Activated CD4-positive, alpha-beta T cell treated with anti-CD3 and anti-CD28 coated beads for 1 hour (primary cell): Measurements from ENCODE around the gene RNMT.
"Not testable (repeated sequence)": the region's sequence is repeated elsewhere in the genome, so short reads cannot be mapped to it uniquely, and the experiment has no call there.

Experiments used
- DNase-seq: peaks from one replicate; pipeline ENCODE4 v3.0.0-alpha.2; 2020

RNMT gene

DNA sequence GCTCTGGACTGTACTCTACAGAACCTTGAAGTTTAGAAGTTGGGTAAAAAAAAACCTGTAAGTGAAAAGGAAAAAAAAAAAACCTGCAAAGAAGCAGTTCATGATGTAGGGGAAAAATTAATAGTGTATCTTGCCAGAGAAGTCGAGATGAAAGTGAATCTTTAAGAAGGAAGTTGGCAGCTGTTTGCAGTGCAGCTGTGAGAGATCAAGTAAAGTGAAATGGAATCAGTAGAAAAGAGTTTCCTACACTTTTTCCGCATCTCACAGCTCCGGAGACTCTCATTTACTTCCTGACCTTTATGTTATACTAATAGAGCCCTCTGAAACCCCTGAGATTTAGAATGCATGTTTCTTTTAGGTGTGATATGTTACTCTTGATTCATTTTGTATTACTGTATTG, 19.2 kb downstream of the RNMT start:
- no peak for DNase-seq

DNA sequence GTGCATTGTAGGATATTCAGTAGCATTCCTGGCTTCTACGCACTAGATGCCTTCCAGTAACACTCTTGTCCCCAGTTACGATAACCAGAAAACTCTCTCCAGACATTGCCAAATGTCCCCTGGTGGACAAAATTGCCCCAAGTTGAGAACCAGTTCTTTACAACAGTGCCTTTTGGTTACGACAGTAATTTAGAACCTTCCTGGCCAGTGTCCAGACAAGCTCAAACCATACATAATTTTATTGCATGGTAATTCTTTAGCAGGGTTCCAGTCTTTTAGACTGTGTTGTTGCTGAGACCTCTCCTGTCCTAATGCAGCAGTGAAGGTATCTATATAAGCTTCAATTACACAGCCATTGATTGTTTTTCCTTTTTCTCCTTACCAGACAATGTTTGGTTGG, 20.2 kb downstream of the RNMT start:
- no peak for DNase-seq

GRCh38 chr18:13751599-13751998, 25.1 kb downstream of the RNMT start:
- DNase-seq: not testable (repeated sequence)

DNA sequence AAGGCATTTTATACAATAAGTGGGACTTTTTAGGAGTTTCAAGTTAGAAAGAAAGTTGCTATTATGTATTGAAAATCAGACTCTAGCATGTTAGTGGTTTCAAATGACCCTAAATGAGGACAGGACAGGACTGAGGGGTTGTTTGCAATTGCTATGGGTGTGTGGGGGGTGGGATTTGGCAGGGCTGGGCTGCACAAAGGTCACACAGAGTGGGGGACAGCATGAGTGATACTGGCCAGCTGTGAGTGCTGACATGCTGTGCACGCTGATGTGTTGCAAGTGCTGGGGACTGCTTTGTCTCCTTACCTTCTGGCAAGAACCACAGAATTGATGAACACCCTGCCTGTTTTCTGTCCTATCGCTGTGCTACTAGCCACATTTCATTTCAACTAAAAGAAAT, 29.8 kb downstream of the RNMT start:
- DNase-seq: no peak

DNA sequence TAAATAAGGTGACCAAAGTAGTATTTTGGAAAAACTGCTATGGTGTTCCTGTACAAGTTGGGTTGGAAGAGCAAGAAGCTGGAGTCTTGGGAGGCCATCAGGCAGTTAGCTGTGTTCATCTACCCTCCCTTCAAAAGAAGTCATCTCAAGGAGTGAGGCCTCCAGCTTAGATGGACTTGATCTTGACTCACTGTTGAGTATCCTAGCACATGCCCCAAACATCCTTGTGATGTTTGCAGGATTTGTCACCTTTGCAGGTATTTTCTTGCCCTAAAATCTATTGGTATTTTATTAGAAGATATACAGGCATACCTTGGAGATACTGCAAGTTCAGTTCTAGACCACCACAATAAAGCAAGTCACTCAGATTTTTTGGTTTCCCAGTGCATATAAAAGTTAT, 30.2 kb downstream of the RNMT start:
- DNase-seq: no peak

DNA sequence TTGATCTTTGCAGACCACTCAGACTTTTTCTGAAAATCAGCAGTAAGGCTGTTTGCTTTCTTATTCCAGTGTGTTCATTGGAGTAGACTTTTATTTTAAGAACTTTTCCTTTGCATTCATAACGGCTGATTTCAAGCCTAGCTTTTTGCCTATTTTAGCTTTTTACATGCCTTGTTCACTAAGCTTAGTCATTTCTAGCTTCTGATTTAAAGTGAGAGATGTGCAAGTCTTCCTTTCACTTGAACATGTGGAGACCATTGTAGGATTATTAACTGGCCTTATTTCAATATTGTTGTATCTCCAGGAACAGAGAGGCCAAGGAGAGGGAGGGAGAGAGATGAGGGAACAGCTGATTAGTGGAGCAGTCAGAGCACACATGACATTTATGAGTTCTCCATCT, 32.1 kb downstream of the RNMT start:
- DNase-seq: no peak

DNA sequence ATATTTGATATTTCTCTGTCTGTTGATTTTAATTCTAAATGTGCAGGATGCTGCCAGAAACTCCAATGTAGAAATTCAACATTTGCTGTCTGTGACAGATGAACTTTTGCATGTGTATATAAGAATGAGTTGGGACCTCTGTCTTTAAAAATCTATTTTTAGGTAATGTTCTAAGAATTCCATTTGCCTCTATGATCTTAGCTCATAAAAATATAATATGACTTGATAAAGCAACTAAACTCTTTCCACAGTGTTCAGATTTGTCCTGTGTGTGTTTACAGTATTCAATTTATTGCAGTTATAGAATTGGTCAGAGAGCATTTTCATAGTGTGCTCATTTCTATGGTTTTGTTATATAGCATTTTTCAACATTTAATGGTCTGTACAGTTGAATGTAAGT, 33.6 kb downstream of the RNMT start:
- no peak for DNase-seq

DNA sequence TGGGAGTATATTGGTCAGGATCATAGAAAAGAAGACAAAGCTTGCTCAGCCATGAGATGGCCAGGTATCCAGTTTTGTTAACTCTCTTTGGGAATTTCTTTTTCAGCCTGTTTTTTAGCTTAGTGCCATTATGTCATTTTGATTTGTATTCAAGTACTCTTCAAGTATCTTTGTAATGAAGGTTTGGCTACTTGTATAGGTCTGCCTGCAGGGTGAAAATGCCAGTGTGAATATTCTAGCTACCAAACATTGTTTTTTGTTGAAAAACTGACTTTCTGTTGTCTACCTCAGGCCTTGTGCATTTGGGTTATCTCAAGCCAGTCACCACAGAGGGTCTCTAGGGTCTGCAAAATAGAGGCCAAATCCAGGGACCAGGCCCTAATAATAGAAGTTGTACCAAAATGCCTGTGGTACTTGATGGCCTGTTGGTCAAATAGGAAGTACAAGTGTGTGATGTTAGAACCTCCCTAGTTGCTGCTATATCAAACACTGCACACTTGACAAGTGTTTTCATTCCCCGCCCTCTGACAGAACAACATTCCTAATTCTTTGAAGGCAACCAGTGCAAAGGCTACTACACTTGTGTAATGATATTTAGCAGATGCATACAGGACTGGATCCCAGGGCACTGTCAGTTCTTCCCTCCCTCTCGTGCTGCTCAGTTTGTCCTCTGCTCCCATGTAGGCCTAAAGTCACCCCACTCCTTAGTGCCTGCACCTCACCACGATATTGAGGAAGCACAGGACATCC, 36.4 kb downstream of the RNMT start:
- no peak for DNase-seq

DNA sequence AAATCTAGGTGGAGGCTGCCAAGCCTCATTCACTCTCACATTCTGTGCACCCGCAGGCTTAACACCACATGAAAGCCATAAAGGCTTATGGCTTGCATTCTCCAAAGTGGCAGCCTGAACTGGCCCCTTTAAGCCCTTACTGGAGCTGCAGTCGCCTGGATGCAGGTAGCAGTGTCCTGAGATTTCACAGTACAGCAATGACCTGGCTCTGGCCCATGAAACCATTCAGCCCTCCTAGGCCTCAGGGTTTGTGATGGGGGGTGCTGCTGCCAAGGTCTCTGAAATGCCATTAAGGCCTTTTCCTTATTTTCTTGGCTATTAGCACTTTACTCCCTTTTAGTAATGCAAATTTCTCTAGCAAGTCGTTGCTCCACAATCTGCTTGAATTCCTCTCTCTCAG, 48.6 kb downstream of the RNMT start:
- DNase-seq: no peak

- DNase-seq: no peak
Measured at GRCh38 chr18:13791181-13791580, 64.7 kb downstream of the RNMT start.

DNA sequence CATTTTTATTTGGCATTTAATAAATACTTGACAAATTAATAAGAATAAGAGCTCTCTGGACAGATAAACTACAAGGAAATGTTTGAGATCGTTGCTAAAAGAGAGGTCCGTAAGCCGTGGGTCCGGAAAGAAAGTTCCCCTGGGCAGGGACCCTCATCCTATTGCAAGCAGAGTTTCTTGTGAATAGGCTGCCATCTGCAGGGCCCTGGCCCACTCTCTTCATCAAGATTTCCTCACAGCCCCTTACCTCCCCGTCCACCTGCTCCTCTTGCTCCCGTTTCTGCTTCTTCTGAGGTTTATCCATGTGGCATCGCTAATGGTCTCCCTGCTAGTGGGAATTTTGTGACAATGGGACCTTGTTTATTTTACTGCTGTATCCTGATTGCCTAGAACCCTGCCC, 67.3 kb downstream of the RNMT start:
- no peak for DNase-seq

GRCh38 chr18:13796515-13796914, 70.0 kb downstream of the RNMT start:
- no peak for DNase-seq

DNA sequence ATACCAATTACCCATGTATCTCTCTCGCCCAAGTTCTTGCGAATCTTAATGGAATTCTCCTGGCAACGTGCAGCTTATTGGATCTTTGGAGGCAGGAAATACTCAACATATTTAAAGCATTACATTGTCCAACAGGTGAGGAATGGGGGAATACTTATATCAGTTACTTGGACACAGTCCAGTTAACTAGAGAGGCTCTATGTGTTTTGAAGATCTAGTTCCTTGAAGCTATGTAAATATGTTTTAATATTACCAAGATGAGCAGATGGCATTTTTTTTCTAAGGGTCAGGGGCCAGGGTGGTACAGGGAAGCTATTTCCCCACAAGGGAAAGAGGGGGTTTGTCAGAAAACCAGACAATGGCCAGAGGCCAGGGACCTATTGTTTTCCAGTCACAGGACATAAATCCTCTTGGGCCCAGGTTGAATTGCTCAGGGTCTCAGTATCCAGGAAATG, 70.7 kb downstream of the RNMT start:
- DNase-seq: no peak

DNA sequence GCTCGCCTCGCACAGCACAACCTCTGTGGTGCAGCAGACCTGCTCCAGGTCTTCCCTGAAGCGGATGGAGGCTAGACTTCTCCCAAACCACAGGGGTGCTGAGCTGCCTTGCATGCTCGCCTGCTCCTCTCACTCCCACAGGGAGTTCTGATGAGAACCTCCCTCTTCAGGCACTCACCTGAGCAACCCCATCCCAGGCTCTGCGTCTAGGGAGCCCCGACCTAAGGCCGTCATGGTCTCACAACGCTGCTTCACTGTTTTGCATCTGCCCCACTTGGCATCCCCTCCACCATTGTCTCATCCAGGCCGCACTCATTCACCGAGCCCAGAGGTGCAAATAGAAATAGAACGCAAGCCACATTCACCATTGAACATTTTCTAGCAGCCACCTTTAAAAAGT, 72.9 kb downstream of the RNMT start:
- DNase-seq: no peak

DNA sequence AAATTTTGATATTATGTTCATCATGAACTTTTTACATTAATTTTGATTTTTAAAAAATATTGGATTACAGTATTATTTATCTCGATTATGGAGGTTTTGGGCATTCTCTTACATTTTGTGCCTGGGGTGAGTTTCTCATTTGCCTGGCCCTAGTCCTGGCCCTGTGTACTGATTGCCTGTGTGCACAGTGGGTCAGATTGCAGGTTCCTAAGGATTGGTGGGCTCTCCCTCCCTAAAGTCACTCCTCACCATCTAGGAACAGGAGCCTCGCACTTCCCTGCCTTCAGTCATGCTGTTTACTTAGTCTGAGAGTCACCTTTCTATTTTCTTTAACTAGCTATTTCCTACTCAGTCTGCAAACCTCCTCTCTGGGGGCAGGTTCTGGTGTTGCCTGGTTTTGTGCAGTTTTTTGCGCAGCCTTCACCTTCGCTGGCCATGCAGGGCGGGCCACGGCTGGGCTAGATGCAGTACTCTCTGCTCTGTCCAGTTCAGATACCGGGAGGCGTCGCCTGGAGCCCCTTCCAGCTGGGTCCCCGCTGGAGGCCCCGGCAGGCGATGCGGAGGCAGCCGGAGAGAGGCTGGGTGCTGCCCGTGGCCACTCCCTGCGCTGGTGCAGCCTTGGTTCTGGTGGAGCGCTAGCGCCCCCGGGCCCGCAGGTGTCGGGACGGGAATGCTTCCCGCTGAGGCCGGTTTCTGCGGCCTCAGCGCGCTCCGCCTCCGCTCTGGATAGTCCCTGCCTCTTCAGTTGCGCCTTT, 74.2 kb downstream of the RNMT start:
- peak; percentile 32 for DNase-seq

DNA sequence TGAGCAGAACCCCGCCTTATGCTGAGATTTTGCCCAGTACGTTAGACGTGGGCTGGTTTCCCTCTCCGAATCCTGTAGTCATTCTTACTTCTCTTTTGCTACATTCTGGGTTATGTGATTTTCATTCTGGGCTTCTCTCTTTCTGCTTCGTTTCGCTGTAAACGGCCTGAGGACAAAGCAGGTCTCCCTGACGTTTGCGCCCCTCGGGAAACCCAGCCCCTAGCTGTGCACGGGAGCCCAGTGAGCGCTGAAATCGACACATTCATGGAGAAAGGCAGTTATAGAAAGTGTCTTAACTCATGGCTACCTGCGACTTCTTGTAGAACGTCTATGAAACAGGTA, 74.8 kb downstream of the RNMT start:
- no peak for DNase-seq

DNA sequence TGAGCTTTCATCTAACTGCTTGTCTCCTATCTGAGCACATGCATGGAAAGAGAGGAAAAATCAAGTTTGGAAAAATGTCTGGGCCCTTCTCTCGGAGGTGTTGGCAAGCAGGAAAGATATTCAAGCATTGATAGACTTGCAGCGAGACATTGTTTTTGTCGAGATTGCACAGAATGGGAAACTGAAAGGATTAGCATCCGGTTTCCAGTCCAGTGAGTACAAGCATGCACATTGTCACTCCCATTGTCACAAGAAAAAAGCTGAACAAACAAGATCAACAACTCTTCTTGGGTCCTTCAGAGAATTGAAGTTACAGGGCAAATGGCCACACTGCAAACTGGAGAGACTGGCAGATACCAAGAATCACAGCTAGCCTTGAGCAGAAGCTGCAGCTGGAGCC, 77.8 kb downstream of the RNMT start:
- no peak for DNase-seq

DNA sequence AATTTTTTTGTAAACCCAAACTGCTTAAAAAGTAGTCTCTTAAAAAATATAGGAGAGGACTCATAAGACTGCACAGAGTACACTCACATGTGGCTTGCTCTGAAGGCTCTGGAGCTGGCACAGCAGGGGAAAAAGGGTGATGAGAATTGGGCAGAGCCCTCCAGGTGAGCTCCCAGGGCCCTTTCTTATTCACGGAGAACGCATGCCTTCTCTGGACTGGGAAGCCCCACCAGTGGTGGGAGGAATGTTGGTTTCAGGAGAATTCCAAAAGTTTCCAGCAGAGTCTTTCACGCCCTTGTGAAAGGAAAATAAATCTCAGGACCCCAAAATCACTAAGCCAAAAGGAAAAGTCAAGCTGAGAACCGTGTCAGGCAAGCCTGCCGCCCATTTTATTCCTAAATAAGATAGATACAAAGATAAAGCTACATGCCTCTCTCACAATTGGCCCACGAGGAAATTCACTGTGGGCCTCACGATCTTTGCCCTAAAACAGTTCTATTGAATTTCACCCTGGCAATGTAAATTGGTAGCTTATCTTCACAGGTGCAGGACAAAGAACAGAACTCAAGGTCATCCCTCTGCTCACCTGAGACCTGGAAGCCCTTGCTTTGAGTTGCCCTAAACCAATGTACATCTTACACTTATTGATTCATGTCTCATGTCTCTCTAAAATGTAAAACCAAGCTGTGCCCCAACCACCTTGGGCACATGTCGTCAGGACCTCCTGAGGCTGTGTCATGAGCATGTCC, 82.0 kb downstream of the RNMT start:
- DNase-seq: no peak

DNA sequence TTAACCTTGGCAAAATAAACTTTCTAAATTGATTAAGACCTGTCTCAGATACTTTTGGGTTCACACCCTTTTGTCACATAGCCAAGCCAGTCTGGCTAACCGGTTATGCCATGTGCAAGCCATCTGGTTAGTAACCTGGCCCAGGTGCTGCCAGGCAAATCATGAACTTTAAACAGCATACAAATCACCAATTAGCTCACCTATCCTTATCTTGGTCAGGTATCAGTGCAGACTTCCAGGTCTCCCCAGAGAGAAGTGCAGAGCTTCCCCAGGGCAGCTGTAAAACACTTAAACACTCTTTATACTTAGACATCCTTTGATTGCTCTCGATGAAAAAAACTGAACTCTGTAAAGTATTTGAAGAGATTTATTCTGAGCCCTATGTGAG, 82.6 kb downstream of the RNMT start:
- no peak for DNase-seq

DNA sequence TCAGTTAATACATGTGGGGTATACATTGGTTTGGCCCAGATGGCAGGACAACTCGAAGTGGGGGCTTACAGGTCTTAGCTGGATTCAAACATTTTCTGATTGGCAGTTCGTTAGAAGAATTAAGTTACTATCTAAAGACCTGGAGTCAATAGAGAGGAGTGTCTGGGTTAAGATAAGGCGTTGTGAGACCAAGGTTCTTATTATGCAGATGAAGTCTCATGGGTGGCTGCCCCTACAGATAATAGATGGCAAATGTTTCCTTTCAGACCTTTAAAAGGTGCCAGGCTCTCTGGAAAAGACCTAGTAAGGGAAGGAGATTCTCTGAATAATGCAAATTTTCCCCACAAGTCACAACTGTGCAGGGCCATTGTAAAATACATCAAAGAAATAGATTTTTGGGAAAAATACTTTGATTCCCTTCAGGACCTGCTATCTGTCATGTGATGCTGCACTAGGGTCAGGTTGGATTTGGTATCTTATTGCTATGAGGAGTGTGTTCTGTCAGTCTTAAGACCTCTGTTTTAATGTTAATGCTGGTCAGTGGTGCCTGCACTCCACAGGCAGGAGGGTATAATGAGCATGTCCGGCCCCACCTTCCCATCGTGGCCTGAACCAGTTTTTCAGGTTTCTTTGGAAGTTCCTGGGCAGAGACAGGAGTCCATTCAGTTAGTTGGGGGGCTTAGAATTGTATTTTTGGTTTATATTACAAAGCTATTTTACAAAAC, 83.2 kb downstream of the RNMT start:
- DNase-seq: no peak

DNA sequence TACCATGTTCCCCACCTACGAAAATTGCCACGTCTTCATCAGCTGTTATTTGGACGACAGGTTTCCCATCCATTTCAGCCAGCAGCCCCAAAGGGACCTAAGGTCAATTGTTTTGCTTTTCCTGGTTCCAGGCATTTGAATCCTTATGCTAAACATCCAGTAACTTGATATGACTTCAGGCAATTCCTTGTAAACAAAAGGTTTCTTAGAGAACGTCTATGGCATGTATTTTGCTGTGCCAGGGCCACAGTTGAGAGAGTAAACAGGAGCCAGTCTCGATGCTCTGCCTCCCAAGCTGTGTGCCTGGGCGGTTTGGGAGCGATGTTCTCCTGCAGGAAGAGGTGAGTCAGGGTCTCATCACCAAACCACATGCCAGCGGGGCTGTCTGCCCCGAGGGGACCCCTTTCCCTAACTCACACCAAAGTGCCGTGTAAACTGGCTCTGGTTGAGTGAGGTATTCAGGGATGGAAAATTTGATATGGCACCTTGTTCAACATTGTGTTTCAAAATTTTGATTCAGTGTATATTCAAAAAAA, 84.5 kb downstream of the RNMT start:
- DNase-seq: no peak

GRCh38 chr18:13811993-13812392, 85.5 kb downstream of the RNMT start:
- DNase-seq: no peak

GRCh38 chr18:13813271-13813849, 86.9 kb downstream of the RNMT start:
- DNase-seq: peak; percentile 34
